HG02759 (cell line): ENCODE data around the gene TIGD7.

Experiments
- ATAC-seq: cut with Tn5 transposase; IDR thresholded peaks from one replicate; pipeline ENCODE4 v1.9.1; 2021; ENCODE audit warnings: mild to moderate bottlenecking, moderate library complexity; ENCODE audit not compliant: unreplicated experiment

The TIGD7 gene, protein sequence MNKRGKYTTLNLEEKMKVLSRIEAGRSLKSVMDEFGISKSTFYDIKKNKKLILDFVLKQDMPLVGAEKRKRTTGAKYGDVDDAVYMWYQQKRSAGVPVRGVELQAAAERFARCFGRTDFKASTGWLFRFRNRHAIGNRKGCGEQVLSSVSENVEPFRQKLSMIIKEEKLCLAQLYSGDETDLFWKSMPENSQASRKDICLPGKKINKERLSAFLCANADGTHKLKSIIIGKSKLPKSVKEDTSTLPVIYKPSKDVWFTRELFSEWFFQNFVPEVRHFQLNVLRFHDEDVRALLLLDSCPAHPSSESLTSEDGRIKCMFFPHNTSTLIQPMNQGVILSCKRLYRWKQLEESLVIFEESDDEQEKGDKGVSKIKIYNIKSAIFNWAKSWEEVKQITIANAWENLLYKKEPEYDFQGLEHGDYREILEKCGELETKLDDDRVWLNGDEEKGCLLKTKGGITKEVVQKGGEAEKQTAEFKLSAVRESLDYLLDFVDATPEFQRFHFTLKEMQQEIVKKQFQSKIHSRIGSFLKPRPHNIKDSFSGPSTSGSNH

DNA sequence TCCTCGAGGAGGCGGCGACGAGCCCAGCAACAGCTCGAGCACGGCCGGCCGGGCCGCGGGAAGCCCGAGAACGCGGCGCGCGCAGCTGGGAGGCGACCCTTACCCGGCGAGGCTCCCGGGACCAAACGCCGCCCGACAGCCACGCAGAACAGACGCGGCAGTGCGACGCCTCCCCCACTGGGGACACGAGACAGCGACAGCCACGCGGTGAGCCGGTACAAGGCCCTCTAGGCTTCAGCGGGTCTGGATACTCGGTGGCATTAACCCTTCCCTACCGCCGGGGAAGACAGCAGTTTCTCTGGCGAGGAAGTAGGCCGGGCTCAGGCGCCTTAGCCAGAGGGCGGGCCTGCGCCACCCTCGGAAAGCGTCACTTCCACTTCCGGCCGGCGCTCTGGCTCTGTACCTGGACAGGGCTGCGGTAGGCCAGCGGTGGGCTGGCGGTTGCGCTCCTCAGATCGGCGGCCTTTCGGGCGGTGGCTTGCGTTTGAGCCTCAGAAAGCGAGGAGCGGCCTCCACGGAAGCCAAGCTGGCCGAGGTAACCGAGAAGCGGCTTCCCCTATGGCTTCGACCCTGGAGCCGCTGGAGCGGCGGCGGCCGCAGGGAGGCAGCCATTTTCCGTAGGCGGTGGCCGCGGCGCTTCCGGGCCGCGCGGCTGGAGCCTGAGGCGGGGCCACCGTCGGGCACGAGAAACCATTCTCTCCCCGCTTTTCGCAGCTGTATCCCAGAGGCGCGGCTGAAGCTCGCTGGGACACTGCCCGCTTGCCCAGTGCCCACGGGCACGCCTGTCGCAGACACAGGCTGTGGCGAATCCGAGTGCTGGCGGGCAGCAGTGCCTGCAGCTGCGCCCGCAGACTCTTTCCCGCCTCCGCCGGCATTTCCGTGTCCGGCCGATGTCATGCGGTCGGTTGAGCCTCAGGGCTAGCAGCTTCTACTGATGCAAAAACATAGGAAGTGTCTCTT, at the start of gene TIGD7, which contains the start of gene ZNF75A:
Gene TIGD7, minus strand, starts transcription at position 322 of the 960 bp plus-strand sequence. CDS start 4,816 bp downstream, outside the sequence.
Gene ZNF75A, plus strand, starts transcription at position 389 of the 960 bp plus-strand sequence. CDS start 2,932 bp downstream, outside the sequence.
- ATAC-seq = peak; percentile 96

DNA sequence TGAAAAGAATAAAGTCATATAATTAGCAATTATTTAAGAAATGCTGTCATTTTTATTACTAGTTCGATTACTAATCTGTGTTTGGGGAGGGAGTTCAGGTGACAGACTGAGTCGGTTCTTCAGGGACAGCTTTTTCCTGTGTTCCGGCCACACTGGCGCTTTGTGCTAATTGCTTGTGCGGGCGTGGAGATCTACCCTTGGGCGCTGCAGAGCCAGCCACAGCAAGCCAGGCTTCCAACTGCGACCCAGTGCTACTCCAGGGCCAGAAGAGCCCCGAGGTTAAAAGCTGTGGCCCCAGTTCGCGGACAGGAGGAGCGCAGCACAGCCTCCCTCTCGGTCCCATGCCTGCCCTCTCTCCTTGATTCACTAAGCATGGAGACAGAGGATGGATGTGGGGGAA, 43.9 kb upstream of the TIGD7 start:
- no peak for ATAC-seq

DNA sequence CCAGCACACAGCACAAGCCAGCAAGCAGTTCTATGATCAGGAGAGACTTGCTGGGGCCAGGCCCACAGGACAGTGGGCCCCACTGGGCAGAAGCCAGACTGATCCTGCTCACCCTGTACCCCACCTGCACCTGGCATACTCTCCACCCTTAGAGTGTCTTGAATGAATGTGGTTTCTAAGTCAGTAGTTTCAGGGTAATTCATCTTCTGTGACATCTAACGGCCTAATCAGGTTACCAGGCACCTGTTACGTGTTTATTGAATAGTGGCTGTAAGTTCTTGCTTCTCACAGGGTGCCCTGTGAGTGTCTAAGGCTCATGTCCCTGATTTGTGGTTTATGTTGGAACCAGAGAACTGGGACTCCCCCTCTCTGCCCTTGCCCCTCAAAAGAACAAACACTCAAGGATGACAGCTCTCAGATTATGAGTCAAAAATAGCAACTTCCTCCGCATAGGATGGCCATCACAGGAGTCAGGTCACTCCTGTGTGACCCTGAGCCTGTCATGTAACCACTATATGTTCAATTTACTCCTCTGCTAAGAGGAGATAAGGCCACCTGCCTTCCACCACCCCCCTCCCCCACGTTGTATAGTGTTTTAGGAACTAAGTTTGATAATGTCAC, 43.4 kb upstream of the TIGD7 start:
- ATAC-seq = no peak

DNA sequence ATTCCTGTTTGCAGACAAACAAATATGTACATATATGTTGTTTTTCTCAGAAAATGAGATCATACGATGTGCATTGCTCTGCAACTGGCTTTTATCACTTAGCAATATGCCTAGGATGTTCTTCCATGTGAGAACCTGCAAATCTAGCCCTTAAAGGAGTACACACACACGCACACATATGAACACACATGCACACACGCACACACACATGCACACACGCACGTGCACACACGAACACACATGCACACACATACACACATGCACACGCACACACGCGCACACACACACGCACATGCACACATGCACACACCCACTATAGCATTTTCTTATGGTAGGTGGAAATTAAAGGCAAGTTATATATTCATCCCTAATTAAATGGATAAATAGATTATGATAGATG, 42.4 kb upstream of the TIGD7 start:
- no peak for ATAC-seq

DNA sequence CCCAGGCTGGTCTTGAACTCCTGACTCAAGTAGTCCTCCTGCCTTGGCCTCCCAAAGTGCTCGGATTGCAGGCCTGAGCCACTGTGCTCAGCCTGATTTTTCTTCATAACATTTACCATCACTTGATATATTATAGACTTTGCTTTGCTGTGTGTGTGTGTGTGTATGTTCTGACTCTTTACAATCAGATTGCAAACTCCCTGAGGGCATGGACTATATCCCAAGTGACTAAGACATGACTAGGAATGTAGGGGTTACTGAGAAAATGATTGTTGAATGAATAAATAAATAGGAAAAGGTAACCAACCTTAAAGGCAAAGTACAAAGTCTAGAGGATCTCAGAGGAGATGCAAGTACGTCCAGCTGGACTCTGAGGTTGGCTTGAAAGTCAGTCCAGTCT, 40.8 kb upstream of the TIGD7 start:
- no peak for ATAC-seq

DNA sequence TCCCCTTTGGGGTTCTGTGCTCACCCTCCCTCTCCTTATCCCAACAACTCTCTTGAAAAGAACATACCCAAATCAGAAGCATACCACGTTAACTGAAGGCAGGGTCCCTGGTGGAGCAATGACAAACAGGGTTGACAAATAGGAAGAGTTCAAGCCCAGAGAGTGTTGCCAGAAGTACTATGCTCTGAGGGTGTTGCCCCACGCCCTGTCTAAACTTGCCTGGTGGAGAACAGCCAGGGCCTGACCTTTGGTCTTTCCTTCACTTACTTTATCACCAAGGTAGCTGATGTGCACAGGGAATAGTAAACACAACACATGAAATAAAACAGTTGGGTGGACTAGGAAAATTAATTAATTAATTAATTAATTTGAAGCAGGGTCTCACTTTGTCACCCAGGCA, 23.4 kb upstream of the TIGD7 start:
- no peak for ATAC-seq

DNA sequence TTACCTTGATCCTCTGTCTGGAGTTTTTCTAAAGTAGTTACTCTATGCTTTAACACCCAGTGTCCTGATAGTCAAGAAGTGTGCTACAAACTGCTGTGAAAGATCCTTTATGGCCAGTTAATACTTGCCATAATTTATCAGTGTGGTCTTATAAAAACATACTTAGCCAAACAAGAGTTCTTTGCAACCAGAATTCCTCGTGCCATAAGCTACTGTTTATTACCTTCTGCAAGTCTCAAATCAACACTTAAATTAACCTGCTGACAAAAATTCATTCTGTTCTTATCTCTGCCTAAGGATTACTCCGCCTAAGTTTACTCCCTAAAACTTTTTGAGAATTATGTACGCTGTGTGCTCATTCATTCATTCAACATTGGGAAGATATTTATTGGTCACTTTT, 22.9 kb upstream of the TIGD7 start:
- ATAC-seq = no peak

DNA sequence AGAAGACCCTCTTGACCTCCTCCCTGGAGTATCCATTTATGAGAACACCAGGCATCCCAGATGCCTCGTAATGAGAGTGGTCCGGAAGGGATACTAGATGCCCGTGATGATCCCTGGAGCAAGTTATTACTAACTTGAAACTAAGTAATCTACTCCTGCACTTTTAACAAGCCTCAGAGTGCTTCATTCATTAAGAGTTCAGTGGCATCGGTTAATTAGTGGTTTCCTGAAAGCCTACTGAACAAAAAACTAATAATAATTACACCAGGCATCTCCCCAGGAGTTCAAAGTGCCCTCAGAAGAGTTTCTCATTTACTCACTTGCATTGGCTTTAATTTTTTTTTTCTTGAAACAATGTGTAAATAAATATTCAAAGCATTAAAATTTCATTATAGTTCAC, 22.3 kb upstream of the TIGD7 start:
- no peak for ATAC-seq

DNA sequence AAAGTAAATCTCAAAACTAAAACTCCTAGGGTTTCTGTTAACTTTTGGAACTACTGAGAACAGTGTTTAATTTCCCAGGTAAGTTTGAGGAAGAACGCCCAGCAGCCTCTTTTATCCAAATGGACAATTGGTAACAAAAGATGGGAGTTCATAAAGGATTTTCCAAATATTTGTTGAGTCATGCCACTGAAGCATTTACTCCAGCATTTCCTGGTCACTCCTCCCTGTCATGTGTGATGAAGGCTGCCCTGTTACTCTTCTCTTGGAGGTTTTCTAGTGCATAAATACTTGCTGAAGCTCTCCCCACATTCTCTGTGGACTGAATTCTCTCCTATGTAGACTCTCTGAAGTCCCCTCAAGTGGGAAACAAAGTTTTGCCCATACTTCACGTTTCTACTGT, 16.6 kb upstream of the TIGD7 start:
- no peak for ATAC-seq

DNA sequence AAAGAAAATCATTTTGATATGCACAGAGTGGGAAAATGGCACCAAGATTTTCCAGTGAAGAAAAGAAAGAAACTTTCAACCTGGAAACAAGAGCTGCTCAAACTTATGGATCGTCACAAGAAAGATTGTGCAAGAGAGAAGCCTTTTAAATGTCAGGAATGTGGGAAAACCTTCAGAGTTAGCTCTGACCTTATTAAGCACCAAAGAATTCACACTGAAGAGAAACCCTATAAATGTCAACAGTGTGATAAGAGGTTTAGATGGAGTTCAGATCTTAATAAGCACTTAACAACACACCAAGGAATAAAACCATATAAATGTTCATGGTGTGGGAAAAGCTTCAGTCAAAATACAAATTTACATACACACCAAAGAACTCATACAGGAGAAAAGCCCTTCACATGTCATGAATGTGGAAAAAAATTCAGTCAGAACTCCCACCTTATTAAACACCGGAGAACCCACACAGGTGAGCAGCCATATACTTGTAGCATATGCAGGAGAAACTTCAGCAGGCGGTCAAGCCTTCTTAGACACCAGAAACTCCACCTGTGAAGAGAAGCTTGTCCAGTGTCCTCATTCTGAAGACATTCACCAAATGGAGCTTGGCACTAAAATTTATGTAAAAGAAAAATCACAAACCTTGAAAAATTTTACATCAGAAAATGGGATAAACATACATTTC, 12.2 kb upstream of the TIGD7 start:
- ATAC-seq = no peak

DNA sequence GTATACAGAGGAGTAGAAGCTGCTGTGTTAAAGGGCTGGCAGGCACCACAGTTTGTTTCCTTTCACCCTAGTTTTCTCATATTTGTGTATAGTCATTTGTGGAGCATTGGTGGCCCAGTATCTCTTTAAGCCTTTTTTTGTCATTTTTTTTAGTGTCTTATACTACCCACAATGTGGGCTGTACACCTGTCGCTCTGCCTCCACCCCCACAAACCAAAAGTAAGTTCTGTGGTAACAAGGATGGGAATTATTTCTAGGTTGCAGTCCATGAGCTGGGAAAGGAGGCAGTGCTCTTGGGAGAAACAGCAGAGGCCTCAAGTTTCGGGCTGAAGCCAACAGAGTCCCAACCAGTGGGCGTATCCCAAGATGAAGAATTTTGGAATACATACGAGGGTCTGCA, 6.3 kb upstream of the TIGD7 start:
- ATAC-seq = no peak

DNA sequence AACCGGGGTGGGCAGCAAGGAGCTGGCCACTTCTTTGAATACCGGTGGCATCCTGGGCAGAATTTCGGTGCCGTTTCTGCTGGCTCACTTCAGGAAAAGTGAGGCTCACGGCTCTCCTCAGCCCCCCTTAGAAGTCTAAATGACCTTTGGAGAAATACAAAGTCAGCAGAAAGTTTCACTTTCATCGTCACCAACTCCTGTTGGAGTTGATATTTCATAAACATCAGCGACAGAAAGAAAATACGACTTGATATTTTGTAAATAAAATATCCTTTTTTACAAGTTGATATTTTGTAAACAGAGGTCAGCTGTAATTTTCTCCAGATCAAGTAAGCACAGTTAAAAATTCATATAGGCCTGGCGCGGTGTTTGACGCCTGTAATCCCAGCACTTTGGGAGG, 848 bp upstream of the TIGD7 start:
- ATAC-seq = no peak

DNA sequence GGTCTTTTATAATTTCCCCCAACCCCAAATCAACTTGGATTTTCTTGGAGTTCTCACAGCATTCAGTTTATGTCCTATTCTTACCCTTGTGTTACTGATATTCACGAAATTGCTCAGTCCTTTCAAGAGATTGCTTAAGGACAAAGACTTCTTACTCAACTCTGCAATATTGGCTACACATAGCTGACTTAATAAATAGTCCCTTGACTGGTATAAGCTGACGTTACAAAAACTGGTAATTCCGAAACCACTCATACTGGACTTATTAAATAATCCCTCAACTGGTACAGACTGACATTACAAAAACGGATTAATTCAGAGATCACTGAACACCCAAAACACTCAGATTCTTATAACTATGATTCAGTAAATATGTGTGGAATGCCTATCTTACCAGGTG, 860 bp downstream of the TIGD7 start:
- no peak for ATAC-seq

DNA sequence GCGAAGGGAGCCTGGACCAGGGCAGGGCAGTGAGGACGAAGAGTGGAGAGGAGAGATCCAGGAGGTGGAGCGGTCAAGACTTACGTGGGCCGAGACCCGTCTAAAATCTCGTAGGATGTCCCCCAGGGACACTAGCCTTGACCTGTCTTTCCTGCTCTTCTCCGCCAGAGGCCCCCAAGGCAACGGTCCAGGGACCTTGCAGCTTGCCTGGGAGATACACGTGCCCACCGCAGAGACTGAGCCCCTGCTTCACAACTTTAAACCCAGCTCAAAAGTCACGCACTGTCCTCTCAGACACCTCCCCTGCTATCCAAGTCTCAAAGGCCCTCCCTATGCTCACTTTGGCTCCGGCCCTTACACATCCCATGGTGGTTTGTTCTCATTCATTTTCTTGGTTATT, 9.4 kb downstream of the TIGD7 start:
- ATAC-seq = no peak

DNA sequence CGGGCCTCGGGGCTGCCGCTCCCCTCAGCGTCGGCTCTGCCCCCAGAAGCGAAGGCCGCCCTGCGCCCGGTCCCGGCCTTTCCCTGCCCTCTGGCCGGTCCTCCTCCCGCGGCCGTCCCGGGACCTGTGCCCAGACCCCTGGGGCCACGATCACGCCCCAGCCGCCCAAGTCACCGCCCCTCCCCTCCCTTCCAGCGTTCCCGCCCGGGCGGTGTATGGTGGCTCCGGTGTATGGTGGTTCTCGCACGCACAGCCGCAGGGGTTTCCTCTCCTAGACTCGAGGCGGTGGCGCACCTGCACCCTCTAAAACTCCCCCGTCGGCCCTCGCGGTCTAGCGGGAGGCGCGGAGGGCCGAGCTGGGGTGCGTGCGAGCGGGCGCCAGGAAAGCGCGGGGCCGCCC, 10.0 kb downstream of the TIGD7 start:
- no peak for ATAC-seq

DNA sequence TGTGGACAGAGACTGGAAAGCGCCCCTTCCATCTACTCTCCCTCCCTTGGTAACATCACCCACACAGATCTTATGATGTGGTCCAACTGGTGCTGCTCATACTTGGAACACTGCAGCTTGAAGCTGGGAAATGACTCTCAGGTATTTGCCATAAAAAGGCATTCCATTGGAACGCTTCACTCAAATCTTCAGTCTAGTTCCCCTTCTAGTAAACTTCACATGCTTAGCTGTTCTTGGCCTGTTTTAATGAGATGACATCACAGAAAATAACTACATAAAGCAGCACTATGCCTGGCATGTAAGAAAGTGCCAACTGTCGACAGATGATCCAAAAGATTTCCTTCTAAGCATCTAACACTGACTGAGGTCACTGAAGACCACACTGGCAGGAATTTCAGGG, 12.6 kb downstream of the TIGD7 start:
- ATAC-seq = no peak

DNA sequence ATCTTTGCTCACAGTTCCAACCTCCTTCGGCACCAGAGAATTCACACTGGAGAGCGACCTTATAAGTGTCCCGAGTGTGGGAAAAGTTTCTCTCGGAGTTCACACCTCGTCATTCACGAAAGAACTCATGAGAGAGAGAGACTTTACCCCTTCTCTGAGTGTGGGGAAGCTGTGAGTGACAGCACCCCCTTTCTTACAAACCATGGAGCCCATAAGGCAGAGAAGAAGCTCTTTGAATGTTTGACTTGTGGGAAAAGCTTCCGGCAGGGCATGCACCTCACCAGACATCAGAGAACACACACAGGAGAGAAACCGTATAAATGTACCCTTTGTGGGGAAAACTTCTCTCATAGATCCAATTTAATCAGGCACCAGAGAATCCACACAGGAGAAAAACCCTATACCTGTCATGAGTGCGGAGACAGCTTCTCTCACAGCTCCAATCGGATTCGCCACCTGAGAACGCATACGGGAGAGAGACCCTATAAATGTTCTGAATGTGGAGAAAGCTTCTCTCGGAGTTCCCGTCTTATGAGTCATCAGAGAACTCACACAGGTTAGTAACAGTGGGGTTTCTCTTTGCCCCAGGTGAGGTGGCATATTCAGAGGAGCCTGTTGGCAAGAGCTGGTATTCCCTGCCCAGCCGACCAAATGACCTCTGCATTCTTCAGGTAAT, 15.1 kb downstream of the TIGD7 start:
- ATAC-seq = no peak

DNA sequence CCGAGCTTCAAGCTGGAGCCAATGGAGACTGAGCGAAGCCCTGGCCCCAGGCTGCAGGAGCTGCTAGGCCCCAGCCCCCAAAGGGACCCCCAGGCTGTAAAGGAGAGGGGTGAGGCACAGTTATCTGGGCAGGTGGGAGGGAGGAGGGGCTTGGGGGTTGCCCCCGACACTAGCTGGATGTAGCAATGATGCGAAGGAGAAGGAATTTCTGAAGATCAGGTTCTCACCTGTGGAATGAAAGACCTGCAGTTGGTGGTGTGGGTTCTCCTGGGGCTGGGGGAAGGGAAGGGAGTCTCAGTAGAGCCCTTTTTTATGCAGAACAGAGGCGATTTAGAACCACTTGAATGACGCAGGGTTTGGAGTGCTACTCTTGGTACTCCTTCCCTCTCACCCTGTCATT, 20.1 kb downstream of the TIGD7 start:
- no peak for ATAC-seq

DNA sequence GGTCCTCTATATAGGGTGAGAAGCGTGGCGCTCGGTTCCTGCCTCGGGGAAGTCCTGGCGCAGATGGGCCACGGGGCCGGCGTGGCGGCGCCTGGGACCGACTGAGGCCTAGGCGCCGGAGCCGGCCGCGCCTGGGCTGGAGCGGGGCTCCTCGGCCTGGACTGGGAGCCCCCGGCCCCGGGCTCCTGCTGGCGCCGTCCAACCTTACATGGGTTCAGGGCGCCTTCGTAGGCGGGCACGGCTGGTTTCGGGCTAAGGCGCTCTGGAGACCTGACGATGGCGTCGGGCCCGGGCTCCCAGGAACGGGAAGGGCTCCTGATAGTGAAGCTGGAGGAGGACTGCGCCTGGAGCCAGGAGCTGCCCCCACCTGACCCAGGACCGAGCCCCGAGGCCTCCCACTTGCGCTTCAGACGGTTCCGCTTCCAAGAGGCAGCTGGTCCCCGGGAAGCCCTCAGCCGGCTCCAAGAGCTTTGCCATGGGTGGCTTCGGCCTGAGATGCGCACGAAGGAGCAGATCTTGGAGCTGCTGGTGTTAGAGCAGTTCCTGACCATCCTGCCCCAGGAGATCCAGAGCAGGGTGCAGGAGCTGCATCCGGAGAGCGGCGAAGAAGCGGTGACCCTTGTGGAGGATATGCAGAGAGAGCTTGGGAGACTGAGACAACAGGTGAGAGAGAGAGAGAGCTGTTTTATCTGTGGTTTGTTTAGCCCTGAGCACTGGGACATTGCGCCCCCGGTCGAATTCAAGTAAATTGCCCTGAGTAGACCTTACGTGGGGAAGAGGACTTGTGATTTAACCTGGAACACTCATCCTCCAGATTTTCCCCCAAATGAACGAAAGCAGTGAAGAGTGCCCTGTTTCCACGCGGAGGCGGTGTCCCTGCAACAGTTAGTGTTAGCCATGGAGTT, 21.4 kb downstream of the TIGD7 start:
- ATAC-seq = no peak
